HepG2 (cell line): Measurements from ENCODE around the gene ABCG5. TPM values are rescaled to one million over a fixed set of nuclear protein-coding genes. Genes with fewer than 3 reads are reported as not detected.
A peak's percentile ranks its signal among the peaks of the same experiment; 100 is the strongest.

Experiments used
- ARID4A ChIP-seq: sonication (generic); formaldehyde crosslinking; IDR thresholded peaks from 2 replicates; pipeline ENCODE4 v1.5.0; 2020; ENCODE audit warnings: mild to moderate bottlenecking, missing genetic modification reagents, borderline replicate concordance
- ATF7 ChIP-seq, 2 experiments: fragments of 450-650 bp in 1 of 2; sonication (generic) in 1 of 2; formaldehyde crosslinking in 1 of 2; IDR thresholded peaks; 2 replicates each; pipeline versions ENCODE4 v1.4.0 to v1.6.1; 2016 to 2020; ENCODE audit warnings: antibody characterized with exemption in 1 of 2, mild to moderate bottlenecking in 1 of 2, missing genetic modification reagents in 1 of 2
- CENPX ChIP-seq: sonication (generic); formaldehyde crosslinking; IDR thresholded peaks from 2 replicates; pipeline ENCODE4 v1.9.0; 2021; ENCODE audit warnings: mild to moderate bottlenecking, missing genetic modification reagents, moderate library complexity
- FOXA1 ChIP-seq, 2 experiments: fragments of 450-650 bp in 1 of 2; sonication (generic) in 1 of 2; formaldehyde crosslinking in 1 of 2; IDR thresholded peaks; 2 replicates each; pipeline versions ENCODE4 v1.4.0 to v1.6.1; 2016 to 2020; ENCODE audit warnings: missing genetic modification reagents in 1 of 2
- KLF6 ChIP-seq: IDR thresholded peaks from 2 replicates; pipeline ENCODE4 v1.8.0; 2016; ENCODE audit warnings: missing biosample characterization, missing genetic modification reagents
- SIN3A ChIP-seq: IDR thresholded peaks from 2 replicates; pipeline ENCODE4 v1.6.1; 2011; ENCODE audit warnings: low read depth, mild to moderate bottlenecking, control low read depth, low read length, borderline replicate concordance
- SRY ChIP-seq: sonication (generic); formaldehyde crosslinking; IDR thresholded peaks from 2 replicates; pipeline ENCODE4 v1.8.0; 2022; ENCODE audit warnings: mild to moderate bottlenecking, missing genetic modification reagents
- YY1 ChIP-seq: IDR thresholded peaks from 2 replicates; pipeline ENCODE4 v1.6.1; 2011; ENCODE audit warnings: low read length, low read depth, moderate library complexity, mild to moderate bottlenecking; ENCODE audit not compliant: insufficient read depth, insufficient replicate concordance
- ZBTB8A ChIP-seq: sonication (generic); formaldehyde crosslinking; IDR thresholded peaks from 2 replicates; pipeline ENCODE4 v1.4.0; 2020; ENCODE audit warnings: mild to moderate bottlenecking, low read depth, missing genetic modification reagents, borderline replicate concordance
- ZFP82 ChIP-seq: sonication (generic); formaldehyde crosslinking; IDR thresholded peaks from 2 replicates; pipeline ENCODE4 v1.5.1; 2020; ENCODE audit warnings: mild to moderate bottlenecking, missing genetic modification reagents, borderline replicate concordance
- ZNF343 ChIP-seq: sonication (generic); formaldehyde crosslinking; IDR thresholded peaks from 2 replicates; pipeline ENCODE4 v1.4.0; 2020; ENCODE audit warnings: mild to moderate bottlenecking, missing genetic modification reagents
- ZNF549 ChIP-seq: sonication (generic); formaldehyde crosslinking; IDR thresholded peaks from 2 replicates; pipeline ENCODE4 v1.5.0; 2020; ENCODE audit warnings: missing genetic modification reagents
- ZNF703 ChIP-seq: sonication (generic); formaldehyde crosslinking; IDR thresholded peaks from 2 replicates; pipeline ENCODE4 v1.5.1; 2020; ENCODE audit warnings: missing genetic modification reagents, mild to moderate bottlenecking, moderate library complexity, borderline replicate concordance
- polyA plus RNA-seq, 8 experiments: library from polyadenylated mRNA; depleted of rRNA in 3 of 8; stranded (reverse) in 7 of 8; unstranded in 1 of 8; fragments of >200 nt; fragmentation: Illumina TruSeq in 4 of 8; extraction: Trizol in 4 of 8; gene quantifications; 2 replicates each; pipeline versions ENCODE4 v1.2.1 to v1.2.3, GENCODE V29; 2011 to 2016; ENCODE audit warnings: low read depth in 4 of 8, missing spikeins in 1 of 8, mixed read lengths in 1 of 8; ENCODE audit not compliant: insufficient read depth in 1 of 8
- total RNA-seq, 5 experiments: library from RNA; depleted of rRNA; stranded (reverse); fragments of >200 nt; fragmentation: Illumina TruSeq; extraction: Trizol; gene quantifications; 2 replicates each; pipeline ENCODE4 v1.2.3, GENCODE V29; 2016; ENCODE audit warnings: low read depth in 1 of 5
- TF ChIP-seq, protein P1 (sequence below): sonication (generic); formaldehyde crosslinking; IDR thresholded peaks from 2 replicates; pipeline ENCODE4 v1.8.0; 2022; ENCODE audit warnings: missing genetic modification reagents, mild to moderate bottlenecking, borderline replicate concordance
- TF ChIP-seq, protein P2 (sequence below): sonication (generic); formaldehyde crosslinking; IDR thresholded peaks from 2 replicates; pipeline ENCODE4 v1.8.0; 2022; ENCODE audit warnings: mild to moderate bottlenecking, missing genetic modification reagents, moderate library complexity
- TF ChIP-seq, protein P3 (sequence below): sonication (generic); formaldehyde crosslinking; IDR thresholded peaks from 2 replicates; pipeline ENCODE4 v1.4.0; 2020; ENCODE audit warnings: low read depth, mild to moderate bottlenecking, missing genetic modification reagents
- TF ChIP-seq, protein P4 (sequence below): sonication (generic); formaldehyde crosslinking; IDR thresholded peaks from 2 replicates; pipeline ENCODE4 v1.4.0; 2020; ENCODE audit warnings: missing genetic modification reagents

ABCG5 gene
- total and polyA plus RNA-seq, 2 of the 13 experiments (the other 11 are each of a cell fraction or from before 2014, with no cell fraction given): 15.1 to 39.0 TPM

DNA sequence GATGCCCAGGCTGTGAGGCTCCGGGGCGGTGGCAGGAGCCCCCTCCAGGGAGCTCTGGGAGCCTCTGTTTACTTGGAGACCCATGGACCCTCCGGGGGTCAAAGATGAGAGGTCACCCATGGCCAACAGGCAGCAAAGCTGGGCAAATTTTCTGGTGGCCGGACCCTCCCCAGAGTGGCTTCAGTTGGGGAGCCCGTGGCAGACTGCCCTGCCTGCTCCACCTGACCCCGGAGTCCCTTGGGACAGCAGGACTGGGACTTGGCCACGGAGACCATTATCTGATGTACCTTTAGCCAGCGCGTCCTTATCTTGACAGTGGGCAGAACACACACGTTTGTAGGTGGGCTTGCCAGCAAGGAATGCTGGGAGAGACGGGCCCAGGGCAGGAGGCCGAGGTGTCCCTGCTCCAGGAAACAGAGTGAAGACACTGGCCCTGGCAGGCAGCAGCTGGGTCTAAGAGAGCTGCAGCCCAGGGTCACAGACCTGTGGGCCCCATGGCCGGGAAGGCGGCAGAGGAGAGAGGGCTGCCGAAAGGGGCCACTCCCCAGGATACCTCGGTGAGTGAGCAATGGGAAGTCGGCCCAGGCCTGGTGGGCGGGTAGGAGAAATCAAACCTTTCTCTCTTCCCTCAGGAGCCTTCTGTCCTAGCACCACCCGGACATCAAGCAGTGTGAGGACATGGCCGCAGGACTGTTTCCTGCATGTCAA lies at the start of gene ABCG5, which contains the start of gene ABCG8 (continued):
- TF ChIP-seq, protein P1, sequence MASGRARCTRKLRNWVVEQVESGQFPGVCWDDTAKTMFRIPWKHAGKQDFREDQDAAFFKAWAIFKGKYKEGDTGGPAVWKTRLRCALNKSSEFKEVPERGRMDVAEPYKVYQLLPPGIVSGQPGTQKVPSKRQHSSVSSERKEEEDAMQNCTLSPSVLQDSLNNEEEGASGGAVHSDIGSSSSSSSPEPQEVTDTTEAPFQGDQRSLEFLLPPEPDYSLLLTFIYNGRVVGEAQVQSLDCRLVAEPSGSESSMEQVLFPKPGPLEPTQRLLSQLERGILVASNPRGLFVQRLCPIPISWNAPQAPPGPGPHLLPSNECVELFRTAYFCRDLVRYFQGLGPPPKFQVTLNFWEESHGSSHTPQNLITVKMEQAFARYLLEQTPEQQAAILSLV: peak; percentile 38; the same call in 1 of the 2 replicates
- TF ChIP-seq ZFP82 (CRISPR knock-in tag) (no peak), YY1 (peak; percentile 88), KLF6 (CRISPR knock-in tag) (no peak; the same call in 1 of the 2 replicates), ZNF549 (no peak), ARID4A (CRISPR knock-in tag) (peak; percentile 65; the same call in 1 of the 2 replicates), ZNF343 (CRISPR knock-in tag) (no peak), SIN3A (peak; percentile 83; the same call in 1 of the 2 replicates), SRY (CRISPR knock-in tag) (no peak), FOXA1 (IDR thresholded peaks at IDR 0.05) (no peak), FOXA1 (CRISPR knock-in tag; IDR thresholded peaks at IDR 0.05) (no peak), ATF7 (IDR thresholded peaks at IDR 0.05) (no peak), ATF7 (CRISPR knock-in tag; IDR thresholded peaks at IDR 0.05) (no peak), CENPX (CRISPR knock-in tag) (no peak), ZBTB8A (CRISPR knock-in tag) (no peak), ZNF703 (CRISPR knock-in tag) (no peak; the same call in 1 of the 2 replicates)
- TF ChIP-seq, protein P2, sequence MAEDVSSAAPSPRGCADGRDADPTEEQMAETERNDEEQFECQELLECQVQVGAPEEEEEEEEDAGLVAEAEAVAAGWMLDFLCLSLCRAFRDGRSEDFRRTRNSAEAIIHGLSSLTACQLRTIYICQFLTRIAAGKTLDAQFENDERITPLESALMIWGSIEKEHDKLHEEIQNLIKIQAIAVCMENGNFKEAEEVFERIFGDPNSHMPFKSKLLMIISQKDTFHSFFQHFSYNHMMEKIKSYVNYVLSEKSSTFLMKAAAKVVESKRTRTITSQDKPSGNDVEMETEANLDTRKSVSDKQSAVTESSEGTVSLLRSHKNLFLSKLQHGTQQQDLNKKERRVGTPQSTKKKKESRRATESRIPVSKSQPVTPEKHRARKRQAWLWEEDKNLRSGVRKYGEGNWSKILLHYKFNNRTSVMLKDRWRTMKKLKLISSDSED (CRISPR knock-in tag): peak; percentile 37; the same call in 1 of the 2 replicates
- TF ChIP-seq, protein P3, sequence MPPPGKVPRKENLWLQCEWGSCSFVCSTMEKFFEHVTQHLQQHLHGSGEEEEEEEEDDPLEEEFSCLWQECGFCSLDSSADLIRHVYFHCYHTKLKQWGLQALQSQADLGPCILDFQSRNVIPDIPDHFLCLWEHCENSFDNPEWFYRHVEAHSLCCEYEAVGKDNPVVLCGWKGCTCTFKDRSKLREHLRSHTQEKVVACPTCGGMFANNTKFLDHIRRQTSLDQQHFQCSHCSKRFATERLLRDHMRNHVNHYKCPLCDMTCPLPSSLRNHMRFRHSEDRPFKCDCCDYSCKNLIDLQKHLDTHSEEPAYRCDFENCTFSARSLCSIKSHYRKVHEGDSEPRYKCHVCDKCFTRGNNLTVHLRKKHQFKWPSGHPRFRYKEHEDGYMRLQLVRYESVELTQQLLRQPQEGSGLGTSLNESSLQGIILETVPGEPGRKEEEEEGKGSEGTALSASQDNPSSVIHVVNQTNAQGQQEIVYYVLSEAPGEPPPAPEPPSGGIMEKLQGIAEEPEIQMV (CRISPR knock-in tag): no peak; the same call in 1 of the 2 replicates
- TF ChIP-seq, protein P4, sequence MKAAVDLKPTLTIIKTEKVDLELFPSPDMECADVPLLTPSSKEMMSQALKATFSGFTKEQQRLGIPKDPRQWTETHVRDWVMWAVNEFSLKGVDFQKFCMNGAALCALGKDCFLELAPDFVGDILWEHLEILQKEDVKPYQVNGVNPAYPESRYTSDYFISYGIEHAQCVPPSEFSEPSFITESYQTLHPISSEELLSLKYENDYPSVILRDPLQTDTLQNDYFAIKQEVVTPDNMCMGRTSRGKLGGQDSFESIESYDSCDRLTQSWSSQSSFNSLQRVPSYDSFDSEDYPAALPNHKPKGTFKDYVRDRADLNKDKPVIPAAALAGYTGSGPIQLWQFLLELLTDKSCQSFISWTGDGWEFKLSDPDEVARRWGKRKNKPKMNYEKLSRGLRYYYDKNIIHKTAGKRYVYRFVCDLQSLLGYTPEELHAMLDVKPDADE (CRISPR knock-in tag): no peak
